ENCODE data around the gene OR2G2. TPM values are rescaled to one million over a fixed set of nuclear protein-coding genes. Genes with fewer than 3 reads are reported as not detected.

The OR2G2 gene
- total RNA-seq, 1 donor from 2014 or later: not detected

DNA sequence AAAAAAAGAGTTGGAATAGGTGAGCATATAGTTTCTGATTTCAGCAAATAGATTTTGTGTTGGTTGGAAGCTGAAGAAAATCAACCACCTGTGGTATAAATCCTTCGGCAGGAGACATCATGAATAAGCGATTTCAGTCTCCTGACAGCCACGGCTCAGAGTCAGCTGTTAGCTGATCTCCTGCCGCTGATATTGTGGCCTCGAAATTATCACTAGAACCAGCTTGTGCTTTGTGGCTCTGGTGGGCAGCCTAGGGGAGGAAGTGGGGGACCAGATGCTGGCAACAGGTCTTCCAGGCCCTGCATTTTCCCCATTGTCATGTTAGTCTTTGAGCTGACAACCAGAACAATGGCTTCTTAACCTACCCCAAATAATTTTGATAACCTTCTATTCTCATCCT, 40.1 kb upstream of the OR2G2 start:
- Mint-ChIP-seq H3K27me3 (ENCODE audit: low read depth) (no peaks in the 10 kb centered on the region), H3K36me3 (ENCODE audit: low read depth) (no peaks in the 10 kb centered on the region), H3K27ac (ENCODE audit: unreplicated experiment) (no peak overlapping the region), H3K9me3 (ENCODE audit: low read depth) (peaks cover 13% of the 10 kb centered on the region), H3K4me1 (ENCODE audit: low read depth) (peaks cover 15% of the 10 kb centered on the region), H3K4me3 (ENCODE audit: unreplicated experiment) (no peak overlapping the region)
- no peak for DNase-seq (ENCODE audit: low spot score)
- TF ChIP-seq, protein P1, sequence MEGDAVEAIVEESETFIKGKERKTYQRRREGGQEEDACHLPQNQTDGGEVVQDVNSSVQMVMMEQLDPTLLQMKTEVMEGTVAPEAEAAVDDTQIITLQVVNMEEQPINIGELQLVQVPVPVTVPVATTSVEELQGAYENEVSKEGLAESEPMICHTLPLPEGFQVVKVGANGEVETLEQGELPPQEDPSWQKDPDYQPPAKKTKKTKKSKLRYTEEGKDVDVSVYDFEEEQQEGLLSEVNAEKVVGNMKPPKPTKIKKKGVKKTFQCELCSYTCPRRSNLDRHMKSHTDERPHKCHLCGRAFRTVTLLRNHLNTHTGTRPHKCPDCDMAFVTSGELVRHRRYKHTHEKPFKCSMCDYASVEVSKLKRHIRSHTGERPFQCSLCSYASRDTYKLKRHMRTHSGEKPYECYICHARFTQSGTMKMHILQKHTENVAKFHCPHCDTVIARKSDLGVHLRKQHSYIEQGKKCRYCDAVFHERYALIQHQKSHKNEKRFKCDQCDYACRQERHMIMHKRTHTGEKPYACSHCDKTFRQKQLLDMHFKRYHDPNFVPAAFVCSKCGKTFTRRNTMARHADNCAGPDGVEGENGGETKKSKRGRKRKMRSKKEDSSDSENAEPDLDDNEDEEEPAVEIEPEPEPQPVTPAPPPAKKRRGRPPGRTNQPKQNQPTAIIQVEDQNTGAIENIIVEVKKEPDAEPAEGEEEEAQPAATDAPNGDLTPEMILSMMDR (IDR thresholded peaks at IDR 0.05): no peak

DNA sequence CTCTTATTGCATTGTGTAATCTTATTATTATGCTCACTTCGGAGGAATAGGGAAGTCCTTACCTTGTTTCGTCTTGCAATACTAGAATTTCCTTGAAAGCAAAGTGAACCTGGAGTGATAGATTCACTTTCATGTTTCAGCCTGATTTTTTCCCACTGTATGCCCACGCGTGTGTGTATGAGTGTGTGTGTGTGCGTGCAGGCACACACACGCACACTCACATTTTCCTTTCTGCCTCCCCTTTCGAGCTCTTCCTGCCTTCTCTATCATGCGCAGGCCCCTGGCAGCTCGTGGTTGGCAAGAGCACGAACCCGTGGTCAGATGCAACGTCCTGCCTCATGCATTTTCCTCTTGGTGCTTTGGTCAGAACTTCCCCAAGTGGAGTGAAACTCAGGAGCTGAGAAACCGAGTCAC, 39.4 kb upstream of the OR2G2 start, which contains the start of gene GCSAML:
Gene GCSAML (plus strand): TSS at position 366 of the 414 bp plus-strand sequence. CDS start 58 bp downstream, outside the sequence.
- Mint-ChIP-seq H3K36me3 (ENCODE audit: low read depth) (no peaks in the 10 kb centered on the region), H3K4me3 (ENCODE audit: unreplicated experiment) (no peak within 1 kb of the TSS), H3K4me1 (ENCODE audit: low read depth) (peaks cover 15% of the 10 kb centered on the region), H3K27me3 (ENCODE audit: low read depth) (no peaks in the 10 kb centered on the region), H3K9me3 (ENCODE audit: low read depth) (peaks cover 13% of the 10 kb centered on the region), H3K27ac (ENCODE audit: unreplicated experiment) (no peak within 1 kb of the TSS)
- no peak for DNase-seq (ENCODE audit: low spot score)
- TF ChIP-seq, protein P1 (IDR thresholded peaks at IDR 0.05): no peak

DNA sequence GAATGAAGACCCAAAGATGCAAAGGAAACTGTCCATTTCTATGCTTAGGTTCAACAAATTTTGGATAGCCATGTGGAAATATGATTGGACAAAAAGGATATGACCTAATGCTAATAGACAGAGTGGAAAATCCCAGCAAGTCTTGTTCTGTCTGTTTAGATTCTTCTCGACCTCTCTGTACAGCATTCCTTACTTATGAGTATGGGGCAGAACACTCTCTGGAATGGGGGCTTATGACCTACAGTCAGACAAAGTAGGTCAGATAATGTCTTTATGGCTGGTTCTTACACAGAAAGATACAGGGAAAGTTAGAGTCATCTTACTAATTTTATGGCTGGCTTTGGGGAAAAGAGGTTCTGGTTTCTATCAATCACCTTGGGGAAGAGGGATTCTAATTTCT, 36.4 kb upstream of the OR2G2 start:
- DNase-seq (ENCODE audit: low spot score): no peak
- H3K4me3 Mint-ChIP-seq (ENCODE audit: unreplicated experiment): no peak overlapping the region
- peaks cover 15% of the 10 kb centered on the region for H3K9me3 Mint-ChIP-seq (ENCODE audit: low read depth)
- peak overlapping the region; percentile 7 for H3K27ac Mint-ChIP-seq (ENCODE audit: unreplicated experiment)
- H3K4me1 Mint-ChIP-seq (ENCODE audit: low read depth): peaks cover 19% of the 10 kb centered on the region
- TF ChIP-seq, protein P1 (IDR thresholded peaks at IDR 0.05): no peak
- H3K36me3 Mint-ChIP-seq (ENCODE audit: low read depth): no peaks in the 10 kb centered on the region
- H3K27me3 Mint-ChIP-seq (ENCODE audit: low read depth): no peaks in the 10 kb centered on the region

DNA sequence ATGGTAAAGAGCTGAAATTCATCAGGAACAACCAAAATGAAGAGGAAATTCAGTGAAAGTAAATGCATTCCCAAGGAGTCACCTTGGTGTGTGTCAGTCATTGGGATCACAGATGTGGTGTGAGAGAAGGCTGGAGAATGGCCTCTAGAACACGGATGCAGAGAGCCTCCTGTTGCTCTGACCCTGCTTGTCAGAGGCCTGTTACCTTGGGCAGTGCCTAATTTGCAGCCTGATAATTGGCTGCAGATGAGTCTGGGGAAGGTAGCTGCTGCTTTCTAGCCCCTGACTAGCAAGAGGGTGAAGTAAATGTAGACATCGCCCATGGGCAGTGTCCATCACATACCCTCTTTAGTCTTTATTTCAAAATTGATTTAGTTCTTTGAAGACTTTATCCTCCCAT, 35.9 kb upstream of the OR2G2 start:
- H3K4me1 Mint-ChIP-seq (ENCODE audit: low read depth): peaks cover 19% of the 10 kb centered on the region
- no peaks in the 10 kb centered on the region for H3K27me3 Mint-ChIP-seq (ENCODE audit: low read depth)
- H3K36me3 Mint-ChIP-seq (ENCODE audit: low read depth): no peaks in the 10 kb centered on the region
- TF ChIP-seq, protein P1 (IDR thresholded peaks at IDR 0.05): no peak
- H3K4me3 Mint-ChIP-seq (ENCODE audit: unreplicated experiment): no peak overlapping the region
- no peak for DNase-seq (ENCODE audit: low spot score)
- H3K27ac Mint-ChIP-seq (ENCODE audit: unreplicated experiment): peak overlapping the region; percentile 7
- H3K9me3 Mint-ChIP-seq (ENCODE audit: low read depth): peaks cover 15% of the 10 kb centered on the region

DNA sequence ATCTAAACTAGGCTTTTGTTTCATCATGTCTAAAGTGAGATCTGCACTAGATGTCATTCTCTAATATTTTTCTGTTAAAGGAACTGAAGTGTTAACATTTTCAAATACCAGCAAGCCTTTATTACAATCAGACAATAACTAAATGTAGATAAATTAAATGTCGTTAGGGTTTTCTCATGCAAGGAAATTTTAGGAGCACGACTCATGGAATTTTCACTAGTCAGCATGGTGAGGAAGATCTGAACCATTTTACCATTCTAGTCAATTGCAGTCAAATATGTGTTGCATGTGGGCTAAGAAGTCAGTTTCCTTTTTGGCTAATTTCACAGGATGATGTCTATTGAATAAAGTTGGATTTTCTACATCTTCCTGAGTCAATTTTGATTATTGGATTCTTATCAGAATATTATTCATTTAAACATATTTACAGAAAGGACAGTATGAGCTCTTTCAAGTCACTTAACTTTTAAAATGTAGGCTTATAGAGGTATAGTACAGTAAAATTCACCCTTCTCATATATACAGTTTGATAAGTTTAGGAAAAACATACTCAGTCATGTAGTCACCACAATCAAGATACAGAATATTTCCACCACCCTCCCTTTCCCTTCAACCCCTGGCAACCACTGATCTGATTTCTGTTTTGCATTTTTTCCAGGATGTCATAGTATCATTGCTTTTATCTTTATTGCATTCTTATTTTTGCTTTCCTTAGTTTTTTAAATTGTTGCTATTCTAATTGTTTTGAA, 30.1 kb upstream of the OR2G2 start:
- DNase-seq (ENCODE audit: low spot score): no peak
- Mint-ChIP-seq H3K4me1 (ENCODE audit: low read depth) (peaks cover 9% of the 10 kb centered on the region), H3K9me3 (ENCODE audit: low read depth) (peaks cover 2% of the 10 kb centered on the region), H3K4me3 (ENCODE audit: unreplicated experiment) (no peak overlapping the region), H3K27ac (ENCODE audit: unreplicated experiment) (no peak overlapping the region), H3K36me3 (ENCODE audit: low read depth) (no peaks in the 10 kb centered on the region), H3K27me3 (ENCODE audit: low read depth) (no peaks in the 10 kb centered on the region)
- TF ChIP-seq, protein P1 (IDR thresholded peaks at IDR 0.05): no peak
